H1 (cell line): ENCODE data around the gene GPATCH2. TPM values are rescaled to one million over a fixed set of nuclear protein-coding genes. Genes with fewer than 3 reads are reported as not detected.

Experiments used
- CTCF ChIA-PET: fragments of 300-600 bp; sonication (Branson Sonifier 250); formaldehyde crosslinking; loops from one replicate; lab custom pipeline; 2021; ENCODE audit not compliant: partially characterized antibody; lab: Charles Lee
- POLR2A ChIA-PET: fragments of 300-600 bp; sonication (Branson Sonifier 250); formaldehyde crosslinking; loops from one replicate; lab custom pipeline; 2021; ENCODE audit warnings: inconsistent platforms; ENCODE audit not compliant: partially characterized antibody; lab: Charles Lee
- DNase-seq, 2 experiments: peaks; one replicate each; pipeline versions ENCODE4 v3.0.0 to v3.0.0-alpha.2; 2010 to 2022; ENCODE audit warnings: low spot score in 2 of 2, low read depth in 1 of 2, mixed read lengths in 1 of 2
- FAIRE-seq: peaks from 2 replicates; lab custom pipeline; 2011; peaks lifted over from hg19 to GRCh38; lab: Jason Lieb, UNC
- H2AFZ ChIP-seq: 2 replicates; pipeline ENCODE4 v1.8.1; 2012; ENCODE audit warnings: low read length, inconsistent platforms
- H2AK5ac ChIP-seq: 2 replicates; pipeline ENCODE4 v1.6.1; 2013; ENCODE audit warnings: low read depth, low read length
- H2BK120ac ChIP-seq: replicated peaks from 2 replicates; pipeline ENCODE3; 2013; ENCODE audit warnings: low read depth, low read length, inconsistent platforms
- H2BK12ac ChIP-seq: 2 replicates; pipeline ENCODE4 v1.6.1; 2013; ENCODE audit warnings: low read depth, low read length
- H2BK15ac ChIP-seq: 2 replicates; pipeline ENCODE4 v1.6.1; 2013; ENCODE audit warnings: low read length
- H2BK20ac ChIP-seq: 2 replicates; pipeline ENCODE4 v1.6.1; 2013; ENCODE audit warnings: low read length
- H2BK5ac ChIP-seq: 2 replicates; pipeline ENCODE4 v1.6.1; 2013; ENCODE audit warnings: low read depth, low read length
- H3K14ac ChIP-seq: 2 replicates; pipeline ENCODE4 v1.6.1; 2013; ENCODE audit warnings: inconsistent platforms; ENCODE audit not compliant: insufficient read length
- H3K18ac ChIP-seq: 2 replicates; pipeline ENCODE4 v1.6.1; 2013; ENCODE audit warnings: low read length; ENCODE audit errors: extremely low read depth
- H3K23ac ChIP-seq: 2 replicates; pipeline ENCODE4 v1.6.1; 2013; ENCODE audit warnings: inconsistent platforms; ENCODE audit not compliant: insufficient read length
- H3K23me2 ChIP-seq: 2 replicates; pipeline ENCODE4 v1.6.1; 2013; ENCODE audit warnings: low read depth, low read length
- H3K27ac ChIP-seq: 2 replicates; pipeline ENCODE4 v1.6.1; 2011; ENCODE audit warnings: low read depth, low read length, inconsistent platforms
- H3K27me3 ChIP-seq, 4 experiments: replicated peaks in 1 of 4; 1 replicate in 1 of 4; 2 replicates in 3 of 4; pipeline versions ENCODE4 v1.6.1 to v1.8.1; 2011 to 2013; ENCODE audit warnings: low read length in 3 of 4, mild to moderate bottlenecking in 3 of 4, inconsistent platforms in 2 of 4, mixed read lengths in 2 of 4, moderate library complexity in 1 of 4; ENCODE audit not compliant: control insufficient read depth in 3 of 4, insufficient read depth in 3 of 4; ENCODE audit errors: extremely low read depth in 1 of 4
- H3K36me3 ChIP-seq, 4 experiments: 2 replicates each; pipeline versions ENCODE4 v1.6.1 to v1.8.1; 2011 to 2013; ENCODE audit warnings: mild to moderate bottlenecking in 4 of 4, low read length in 3 of 4, moderate library complexity in 2 of 4, control low read depth in 1 of 4, inconsistent platforms in 1 of 4; ENCODE audit not compliant: insufficient read depth in 4 of 4, control insufficient read depth in 2 of 4
- H3K4ac ChIP-seq: replicated peaks from 2 replicates; pipeline ENCODE3; 2013; ENCODE audit warnings: low read length, low read depth, mixed read lengths, inconsistent platforms; ENCODE audit not compliant: insufficient read length
- H3K4me1 ChIP-seq, 4 experiments: replicated peaks in 1 of 4; 1 replicate in 1 of 4; 2 replicates in 3 of 4; pipeline versions ENCODE4 v1.6.1 to v1.8.1; 2011 to 2013; ENCODE audit warnings: low read length in 3 of 4, inconsistent platforms in 2 of 4, mixed read lengths in 1 of 4; ENCODE audit not compliant: insufficient read depth in 4 of 4, control insufficient read depth in 3 of 4
- H3K4me2 ChIP-seq, 2 experiments: 2 replicates each; pipeline versions ENCODE4 v1.6.1 to v1.8.1; 2011 to 2013; ENCODE audit warnings: low read depth in 2 of 2, low read length in 2 of 2, control low read depth in 1 of 2, inconsistent platforms in 1 of 2, mild to moderate bottlenecking in 1 of 2; ENCODE audit not compliant: insufficient read depth in 1 of 2
- H3K4me3 ChIP-seq, 4 experiments: fragments of 200-600, 300-600 bp in 1 of 4; sonication (generic), shearing (Covaris generic), sonication (Bioruptor Twin) in 1 of 4; 2 replicates each; pipeline versions ENCODE4 v1.5.1 to v1.8.1; 2011 to 2016; ENCODE audit warnings: low read length in 4 of 4, low read depth in 3 of 4, control low read depth in 2 of 4, inconsistent platforms in 2 of 4, mild to moderate bottlenecking in 2 of 4, mixed read lengths in 1 of 4, moderate library complexity in 1 of 4; ENCODE audit not compliant: insufficient read depth in 2 of 4; ENCODE audit errors: extremely low read depth in 1 of 4
- H3K56ac ChIP-seq: replicated peaks from 2 replicates; pipeline ENCODE3; 2013; ENCODE audit warnings: low read depth, mild to moderate bottlenecking, mixed read lengths, low read length, inconsistent platforms; ENCODE audit not compliant: insufficient read length
- H3K79me1 ChIP-seq: 2 replicates; pipeline ENCODE4 v1.6.1; 2013; ENCODE audit warnings: low read depth, low read length, control low read depth
- H3K79me2 ChIP-seq, 2 experiments: 2 replicates each; pipeline versions ENCODE4 v1.6.1 to v1.8.1; 2012 to 2013; ENCODE audit warnings: low read length in 2 of 2, mild to moderate bottlenecking in 2 of 2, inconsistent platforms in 1 of 2; ENCODE audit not compliant: insufficient read depth in 2 of 2, control insufficient read depth in 1 of 2
- H3K9ac ChIP-seq, 4 experiments: replicated peaks in 1 of 4; 1 replicate in 1 of 4; 2 replicates in 3 of 4; pipeline versions ENCODE4 v1.6.1 to v1.8.1; 2011 to 2013; ENCODE audit warnings: low read depth in 3 of 4, low read length in 3 of 4, control low read depth in 2 of 4, mild to moderate bottlenecking in 2 of 4, moderate library complexity in 2 of 4, inconsistent platforms in 1 of 4; ENCODE audit errors: extremely low read depth in 1 of 4
- H3K9me3 ChIP-seq, 2 experiments: 2 replicates each; pipeline versions ENCODE4 v1.6.1 to v1.8.1; 2012 to 2013; ENCODE audit warnings: mild to moderate bottlenecking in 2 of 2, moderate library complexity in 2 of 2, control low read depth in 1 of 2, inconsistent platforms in 1 of 2, low read depth in 1 of 2, low read length in 1 of 2, mixed read lengths in 1 of 2; ENCODE audit not compliant: insufficient read depth in 2 of 2
- H4K20me1 ChIP-seq, 2 experiments: replicated peaks in 1 of 2; 2 replicates each; pipeline versions ENCODE3 to v1.8.1; 2011 to 2013; ENCODE audit warnings: inconsistent platforms in 2 of 2, low read length in 2 of 2, mild to moderate bottlenecking in 1 of 2; ENCODE audit not compliant: insufficient read depth in 2 of 2, control insufficient read depth in 1 of 2
- H4K5ac ChIP-seq: 2 replicates; pipeline ENCODE4 v1.6.1; 2013; ENCODE audit warnings: low read length, low read depth, mixed read lengths, inconsistent platforms; ENCODE audit not compliant: insufficient read length
- H4K8ac ChIP-seq: 2 replicates; pipeline ENCODE4 v1.8.0; 2013; ENCODE audit warnings: mild to moderate bottlenecking, moderate library complexity, low read length, inconsistent platforms; ENCODE audit not compliant: insufficient read depth; ENCODE audit errors: extremely low read depth
- H4K91ac ChIP-seq: replicated peaks from 2 replicates; pipeline ENCODE3; 2013; ENCODE audit warnings: low read length, mixed read lengths, inconsistent platforms; ENCODE audit not compliant: insufficient read length
- BACH1 ChIP-seq: IDR thresholded peaks from 2 replicates; pipeline ENCODE4 v1.6.1; 2012; ENCODE audit warnings: low read length, improper control_type of control experiment
- HDAC6 ChIP-seq: IDR thresholded peaks from one replicate; pipeline ENCODE4 v1.7.1; 2012; ENCODE audit warnings: low read depth, mild to moderate bottlenecking, inconsistent platforms, low read length, moderate library complexity
- NANOG ChIP-seq: IDR thresholded peaks from 2 replicates; pipeline ENCODE4 v1.6.1; 2011; ENCODE audit warnings: low read length, low read depth, mild to moderate bottlenecking, inconsistent platforms; ENCODE audit not compliant: insufficient read depth, poor library complexity, severe bottlenecking
- RFX5 ChIP-seq: IDR thresholded peaks from 2 replicates; pipeline ENCODE4 v1.6.1; 2011; ENCODE audit warnings: low read depth, low read length, improper control_type of control experiment, borderline replicate concordance
- RXRA ChIP-seq: IDR thresholded peaks from 2 replicates; pipeline ENCODE4 v1.6.1; 2011; ENCODE audit warnings: low read depth, mild to moderate bottlenecking, low read length, moderate library complexity; ENCODE audit not compliant: insufficient read depth
- WGBS, 2 experiments: shearing (Covaris generic) in 1 of 2; methylation state at CpG; one replicate each; pipeline versions ENCODE4 v1.1.6 to v1.1.7; 2013 to 2015; ENCODE audit warnings: low lambda C conversion rate in 2 of 2, mixed read lengths in 2 of 2, inconsistent platforms in 1 of 2, low coverage in 1 of 2, missing lambda C conversion rate in 1 of 2; ENCODE audit not compliant: insufficient replicate concordance in 2 of 2, insufficient coverage in 1 of 2, insufficient read length in 1 of 2; ENCODE audit errors: extremely low coverage in 1 of 2, missing lambda C conversion rate in 1 of 2; 5-methylcytosine and 5-hydroxymethylcytosine counted together
- polyA plus RNA-seq, 7 experiments: library from polyadenylated mRNA; depleted of rRNA in 3 of 7; stranded (reverse) in 5 of 7; unstranded in 2 of 7; fragments of >200 nt in 5 of 7; fragments of 200-250 nt in 2 of 7; gene quantifications; 1 replicate in 5 of 7; 2 replicates in 1 of 7; 4 replicates in 1 of 7; pipeline versions ENCODE4 v1.2.1 to v1.2.3, GENCODE V29; 2011 to 2013; ENCODE audit warnings: missing spikeins in 2 of 7, mixed read lengths in 2 of 7
- total RNA-seq: library from RNA; stranded (reverse); fragmentation: NEBNext Ultra II Directional; extraction: Animal tissue kit (Norgen Biotek cat#: 25700); gene quantifications from 2 replicates; pipeline ENCODE4 v1.2.1, GENCODE V29; 2021
- TF ChIP-seq, protein P1 (sequence below): IDR thresholded peaks from 2 replicates; pipeline ENCODE4 v1.6.1; 2011; ENCODE audit warnings: low read length, improper control_type of control experiment

Gene GPATCH2
- total and polyA plus RNA-seq, 2 of the 8 experiments (the other 6 are each of a cell fraction or from before 2014, with no cell fraction given), result 3.9 to 13.1 TPM

DNA sequence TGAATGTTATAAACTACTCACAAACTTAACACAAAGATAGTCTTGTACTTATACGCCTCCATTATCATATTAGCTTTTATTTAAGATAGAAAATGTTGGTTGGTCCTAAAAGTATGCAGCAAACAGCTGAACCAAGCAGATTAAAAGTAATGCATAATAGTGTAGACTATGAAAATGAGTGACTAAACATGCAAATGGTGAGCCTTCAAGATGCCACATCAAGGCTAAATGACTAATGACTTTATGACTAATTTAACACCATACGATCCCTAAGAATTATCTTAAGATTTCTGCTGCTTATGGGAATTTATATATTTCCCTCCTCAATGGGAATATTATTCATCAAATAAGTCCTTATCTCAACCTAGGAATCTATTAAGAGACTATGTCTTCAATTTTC, 4.6 kb downstream of the GPATCH2 start:
- Histone ChIP-seq H3K56ac (no peak overlapping the region), H3K9me3 (no peaks in the 10 kb centered on the region), H3K79me1 (peaks cover 4% of the 10 kb centered on the region; the same call in 1 of the 2 replicates), H3K23ac (no peak overlapping the region), H4K91ac (no peak overlapping the region), H2BK15ac (no peak overlapping the region), H3K27ac (no peak overlapping the region), H3K4me2 (no peak overlapping the region), H3K4me1 (peaks cover 0 to 3% (median 0%) of the 10 kb centered on the region in 4 experiments; a peak in 2 of 7 replicates), H2BK5ac (no peak overlapping the region), H3K23me2 (peaks cover 1% of the 10 kb centered on the region), H2AFZ (no peak overlapping the region), H3K18ac (no peak overlapping the region), H2BK20ac (no peak overlapping the region), H2BK120ac (no peak overlapping the region), H3K4me3 (no peak overlapping the region), H3K14ac (no peak overlapping the region), H4K20me1 (no peaks in the 10 kb centered on the region), H4K5ac (no peak overlapping the region), H2AK5ac (no peak overlapping the region), H4K8ac (no peak overlapping the region), H3K4ac (no peak overlapping the region), H3K27me3 (no peaks in the 10 kb centered on the region), H3K36me3 (no peaks in the 10 kb centered on the region), H2BK12ac (no peak overlapping the region), H3K79me2 (peaks cover 0 to 72% of the 10 kb centered on the region in 2 experiments; a peak in 2 of 4 replicates), H3K9ac (no peak overlapping the region)
- POLR2A ChIA-PET, result no interaction called here
- no peak for DNase-seq
- no peak for FAIRE-seq
- 89% methylated on average over 2 of the region's 2 CpGs; no CpG with 5 or more reads in 1 of the 2 experiments for WGBS, 2 experiments
- CTCF ChIA-PET, result interaction anchor here (1.0 kb wide), 1 partner anchor 92 kb away, joined by 3 read pairs; no protein-coding TSS in a partner anchor
- TF ChIP-seq, protein P1, sequence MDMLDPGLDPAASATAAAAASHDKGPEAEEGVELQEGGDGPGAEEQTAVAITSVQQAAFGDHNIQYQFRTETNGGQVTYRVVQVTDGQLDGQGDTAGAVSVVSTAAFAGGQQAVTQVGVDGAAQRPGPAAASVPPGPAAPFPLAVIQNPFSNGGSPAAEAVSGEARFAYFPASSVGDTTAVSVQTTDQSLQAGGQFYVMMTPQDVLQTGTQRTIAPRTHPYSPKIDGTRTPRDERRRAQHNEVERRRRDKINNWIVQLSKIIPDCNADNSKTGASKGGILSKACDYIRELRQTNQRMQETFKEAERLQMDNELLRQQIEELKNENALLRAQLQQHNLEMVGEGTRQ, result no peak
- TF ChIP-seq NANOG (no peak), BACH1 (no peak), RFX5 (no peak), HDAC6 (no peak), RXRA (no peak)
